PC-9 (cell line): ENCODE results near the gene CPED1. TPM values are rescaled to one million over a fixed set of nuclear protein-coding genes. Genes with fewer than 3 reads are reported as not detected.

Source experiments
- BruUV-seq: library from RNA; stranded (reverse); fragments of 400-500 nt; replicated peaks from 2 replicates; lab custom pipeline; 2021; lab: Mats Ljungman, UMichigan
- CTCF ChIA-PET: fragments of 300-600 bp; sonication (Branson Sonifier 250); formaldehyde crosslinking; loops from one replicate; lab custom pipeline; 2022; ENCODE audit warnings: antibody characterized with exemption; lab: Charles Lee
- POLR2A ChIA-PET: fragments of 300-600 bp; sonication (Branson Sonifier 250); formaldehyde crosslinking; loops from one replicate; lab custom pipeline; 2022; ENCODE audit warnings: antibody characterized with exemption; ENCODE audit not compliant: unreplicated experiment; lab: Charles Lee
- DNase-seq, 2 experiments: peaks; one replicate each; pipeline versions ENCODE4 v3.0.0 to v3.0.0-alpha.2; 2015 to 2022; ENCODE audit warnings: mixed read lengths in 1 of 2
- H2AFZ ChIP-seq: fragments of 200-600 bp; sonication (generic); 2 replicates; pipeline ENCODE4 v1.8.1; 2017; ENCODE audit warnings: antibody characterized with exemption
- H3F3A ChIP-seq: fragments of 200-600 bp; sonication (generic); 2 replicates; pipeline ENCODE4 v1.8.1; 2017; ENCODE audit warnings: antibody characterized with exemption, mild to moderate bottlenecking, low read depth; ENCODE audit not compliant: insufficient read depth
- H3K27ac ChIP-seq: fragments of 200-600 bp; sonication (generic); 2 replicates; pipeline ENCODE4 v1.6.1; 2016; ENCODE audit warnings: mixed run types
- H3K27me3 ChIP-seq: fragments of 200-600 bp; sonication (generic); 2 replicates; pipeline ENCODE4 v1.6.1; 2016; ENCODE audit warnings: low read depth, mixed run types; ENCODE audit not compliant: insufficient read depth
- H3K36me3 ChIP-seq: fragments of 200-600 bp; sonication (generic); 2 replicates; pipeline ENCODE4 v1.6.1; 2016; ENCODE audit warnings: low read depth, mixed run types
- H3K4me1 ChIP-seq: fragments of 200-600 bp; sonication (generic); replicated peaks from 2 replicates; pipeline ENCODE4 v1.6.1; 2016; ENCODE audit warnings: mixed run types; ENCODE audit not compliant: insufficient read depth
- H3K4me2 ChIP-seq: fragments of 200-600 bp; sonication (generic); 2 replicates; pipeline ENCODE4 v1.6.1; 2017; ENCODE audit warnings: mixed run types
- H3K4me3 ChIP-seq: fragments of 200-600 bp; sonication (generic); 2 replicates; pipeline ENCODE4 v1.6.1; 2016; ENCODE audit warnings: mixed run types
- H3K79me2 ChIP-seq: fragments of 200-600 bp; sonication (generic); 2 replicates; pipeline ENCODE4 v1.6.1; 2017; ENCODE audit warnings: low read depth, mixed run types
- H3K9me2 ChIP-seq: fragments of 200-600 bp; sonication (generic); 2 replicates; pipeline ENCODE4 v1.8.1; 2017; ENCODE audit warnings: mild to moderate bottlenecking; ENCODE audit not compliant: insufficient read depth
- H3K9me3 ChIP-seq: fragments of 200-600 bp; sonication (generic); 2 replicates; pipeline ENCODE4 v1.8.1; 2016; ENCODE audit warnings: low read depth; ENCODE audit not compliant: insufficient read depth
- H4K20me1 ChIP-seq: fragments of 200-600 bp; sonication (generic); 2 replicates; pipeline ENCODE4 v1.8.1; 2017; ENCODE audit not compliant: insufficient read depth
- EZH2 ChIP-seq: fragments of 200-600 bp; sonication (generic); IDR thresholded peaks from 2 replicates; pipeline ENCODE4 v1.8.0; 2017; ENCODE audit warnings: antibody characterized with exemption, low read depth
- intact Hi-C: fragments of 100-400 bp; cut with micrococcal nuclease; formaldehyde crosslinking; loops from one replicate; pipeline ENCODE4 v1.10.0; 2022; ENCODE audit not compliant: unreplicated experiment
- total RNA-seq: library from RNA; stranded (reverse); gene quantifications from 2 replicates; pipeline ENCODE4 v1.2.3, GENCODE V29; 2021
- TF ChIP-seq, protein P1 (sequence below): fragments of 200-600 bp; sonication (generic); conservative IDR thresholded peaks from 2 replicates; pipeline ENCODE4 v1.6.1; 2017; ENCODE audit warnings: mixed run types, antibody characterized with exemption, mild to moderate bottlenecking, moderate library complexity

CPED1 gene
- total RNA-seq, 1 experiment from 2014 or later = 2.4 TPM

DNA sequence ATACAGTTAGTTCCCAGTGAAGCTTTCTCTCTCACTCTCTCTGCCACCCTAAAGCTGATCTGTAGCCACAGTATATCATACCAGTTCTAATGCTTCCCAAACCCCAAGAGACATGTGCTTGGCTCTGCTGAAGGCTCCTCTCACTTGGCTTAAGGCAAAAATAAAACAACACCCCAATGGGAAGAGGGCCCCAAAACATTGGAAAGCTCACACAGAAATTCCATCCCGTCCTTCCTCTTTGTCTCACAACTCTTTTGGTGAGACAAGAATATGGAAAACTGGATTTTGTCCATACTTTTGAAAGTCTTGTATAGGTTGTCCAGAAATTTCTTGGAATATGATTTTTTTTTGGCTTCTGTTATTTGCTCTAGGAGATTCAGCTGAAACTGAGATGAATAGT lies 284.2 kb downstream of the CPED1 start:
- Histone ChIP-seq H3K4me3 (no peak overlapping the region), H3K4me1 (no peaks in the 10 kb centered on the region), H3K79me2 (no peaks in the 10 kb centered on the region), H3K9me2 (no peaks in the 10 kb centered on the region), H4K20me1 (no peaks in the 10 kb centered on the region), H3K36me3 (no peaks in the 10 kb centered on the region), H3K27ac (no peak overlapping the region), H2AFZ (no peak overlapping the region), H3K27me3 (no peaks in the 10 kb centered on the region), H3K9me3 (no peaks in the 10 kb centered on the region), H3F3A (no peaks in the 10 kb centered on the region), H3K4me2 (no peak overlapping the region)
- no peak for DNase-seq
- intact Hi-C loops = no loop called here
- TF ChIP-seq, protein P1, sequence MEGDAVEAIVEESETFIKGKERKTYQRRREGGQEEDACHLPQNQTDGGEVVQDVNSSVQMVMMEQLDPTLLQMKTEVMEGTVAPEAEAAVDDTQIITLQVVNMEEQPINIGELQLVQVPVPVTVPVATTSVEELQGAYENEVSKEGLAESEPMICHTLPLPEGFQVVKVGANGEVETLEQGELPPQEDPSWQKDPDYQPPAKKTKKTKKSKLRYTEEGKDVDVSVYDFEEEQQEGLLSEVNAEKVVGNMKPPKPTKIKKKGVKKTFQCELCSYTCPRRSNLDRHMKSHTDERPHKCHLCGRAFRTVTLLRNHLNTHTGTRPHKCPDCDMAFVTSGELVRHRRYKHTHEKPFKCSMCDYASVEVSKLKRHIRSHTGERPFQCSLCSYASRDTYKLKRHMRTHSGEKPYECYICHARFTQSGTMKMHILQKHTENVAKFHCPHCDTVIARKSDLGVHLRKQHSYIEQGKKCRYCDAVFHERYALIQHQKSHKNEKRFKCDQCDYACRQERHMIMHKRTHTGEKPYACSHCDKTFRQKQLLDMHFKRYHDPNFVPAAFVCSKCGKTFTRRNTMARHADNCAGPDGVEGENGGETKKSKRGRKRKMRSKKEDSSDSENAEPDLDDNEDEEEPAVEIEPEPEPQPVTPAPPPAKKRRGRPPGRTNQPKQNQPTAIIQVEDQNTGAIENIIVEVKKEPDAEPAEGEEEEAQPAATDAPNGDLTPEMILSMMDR = no peak
- TF ChIP-seq EZH2 = no peak
- CTCF ChIA-PET = no interaction called here
- no TSS peak for BruUV-seq
- POLR2A ChIA-PET = no interaction called here

DNA sequence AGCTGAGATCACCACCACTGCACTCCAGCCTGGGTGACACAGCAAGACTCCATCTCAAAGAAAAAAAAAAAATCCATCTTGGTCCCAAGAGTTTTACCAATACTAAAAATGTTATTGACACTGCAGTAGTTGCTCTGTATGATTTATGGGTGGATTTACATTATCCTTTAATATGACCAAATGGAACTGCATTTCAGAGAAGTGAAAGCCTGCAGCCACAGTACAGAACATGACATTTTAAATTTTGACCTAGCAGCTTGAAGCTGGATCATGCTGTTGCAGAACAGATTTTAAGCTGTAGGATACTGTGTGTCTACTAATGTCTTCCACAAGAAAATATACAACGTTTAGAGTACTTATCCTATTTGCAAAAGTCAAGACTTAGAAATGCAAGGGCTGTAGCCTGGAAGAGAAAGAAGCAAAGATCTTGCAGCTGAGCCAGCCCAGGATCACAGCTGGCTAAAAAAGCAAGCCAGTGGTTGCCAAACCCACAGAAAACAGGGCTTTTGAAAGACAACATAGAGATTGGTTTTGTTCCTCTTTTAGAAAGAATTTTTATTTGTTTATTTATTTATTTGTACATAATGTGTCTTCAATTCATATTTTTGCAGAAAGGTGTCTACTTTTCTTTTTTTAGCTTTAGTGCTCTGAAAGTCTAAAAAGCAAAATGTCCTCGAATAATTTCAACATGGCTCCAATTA lies 285.1 kb downstream of the CPED1 start:
- Histone ChIP-seq H3K4me1 (no peaks in the 10 kb centered on the region), H4K20me1 (no peaks in the 10 kb centered on the region), H3K79me2 (no peaks in the 10 kb centered on the region), H3K36me3 (no peaks in the 10 kb centered on the region), H3K9me3 (no peaks in the 10 kb centered on the region), H3K27ac (no peak overlapping the region), H3K4me2 (no peak overlapping the region), H3F3A (no peaks in the 10 kb centered on the region), H3K27me3 (no peaks in the 10 kb centered on the region), H3K9me2 (no peaks in the 10 kb centered on the region), H3K4me3 (no peak overlapping the region), H2AFZ (no peak overlapping the region)
- intact Hi-C loops = no loop called here
- TF ChIP-seq EZH2 = no peak
- TF ChIP-seq, protein P1 = no peak
- no TSS peak for BruUV-seq
- DNase-seq = no peak
- CTCF ChIA-PET = no interaction called here
- POLR2A ChIA-PET = no interaction called here

DNA sequence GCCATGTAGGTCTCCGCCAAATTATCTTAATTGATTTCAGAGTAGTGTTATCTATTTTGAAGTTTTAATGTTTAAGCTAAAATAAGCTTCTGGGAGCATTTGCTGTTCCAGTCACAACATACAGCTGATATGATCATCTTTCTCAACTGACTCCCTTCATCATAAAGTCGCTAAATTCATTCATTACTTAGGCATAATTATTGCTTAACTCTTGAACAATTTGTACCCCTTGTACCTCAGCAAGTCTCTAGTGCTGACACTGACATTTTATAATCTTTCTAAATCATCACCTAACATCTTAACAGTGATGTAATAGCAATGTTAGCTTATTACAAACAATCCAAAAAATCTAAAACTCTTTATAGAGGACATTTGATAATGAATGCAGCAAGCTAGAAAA lies 286.0 kb downstream of the CPED1 start:
- Histone ChIP-seq H3K27ac (no peak overlapping the region), H3K4me1 (no peaks in the 10 kb centered on the region), H3K79me2 (no peaks in the 10 kb centered on the region), H3K4me3 (no peak overlapping the region), H3K9me2 (no peaks in the 10 kb centered on the region), H3F3A (no peaks in the 10 kb centered on the region), H3K9me3 (no peaks in the 10 kb centered on the region), H2AFZ (no peak overlapping the region), H3K4me2 (no peak overlapping the region), H3K36me3 (no peaks in the 10 kb centered on the region), H4K20me1 (no peaks in the 10 kb centered on the region), H3K27me3 (no peaks in the 10 kb centered on the region)
- ChIA-PET POLR2A (no interaction called here), CTCF (no interaction called here)
- intact Hi-C loops = no loop called here
- no TSS peak for BruUV-seq
- DNase-seq = no peak
- TF ChIP-seq EZH2 = no peak
- TF ChIP-seq, protein P1 = no peak
